Heart left ventricle (tissue), 13 donors: Measurements from ENCODE around the gene FERMT3.

Experiments used
- POLR2A ChIP-seq, 2 donors: fragments of 450-650 bp; IDR thresholded peaks; one replicate each; pipeline ENCODE4 v1.6.1; 2017; ENCODE audit warnings: antibody characterized with exemption in 2 of 2, mild to moderate bottlenecking in 2 of 2, moderate library complexity in 2 of 2
- TF ChIP-seq, protein P1 (sequence below), 12 donors: fragments of 200-600 bp; sonication (generic) in 4 of 12; IDR thresholded peaks; one replicate each; pipeline versions ENCODE4 v1.5.0 to v1.8.0; 2018 to 2022; ENCODE audit warnings: antibody characterized with exemption in 12 of 12, mild to moderate bottlenecking in 5 of 12
- donor health status: ischemic (EF 13 %, LVEDD 7.1; RV severe dilation, severe dysfunction).
- donor health status: DM: no; HTN: yes; CAD: no.
- donor health status: DM: no; HTN: no; CAD: no.
- donor health status: ischemic (EF 25% LVEDD 6.9; RV normal size, moderate dysfunction).
- donor health status: ischemic (EF 25% LVEDD 5.7; RV mildly dilated, moderate dysfunction).
- donor health status: ischemic (EF 35%, LVEDD 5.7; RV mildly dilated, moderate dysfunction).
- donor health status: nonischemic (EF 11% LVEDD 7.7; RV severe dilation, severe dysfunction).
- donor health status: DM: yes; HTN: yes; CAD: no.
- donor health status: PGD.
- donor health status: ischemic (EF 29% LVEDD 5.4; RV normal size, mild dysfunction).
- donor health status: nonischemic (EF 23%, LVEDD 6.1; RV moderate dilation, normal function).

DNA sequence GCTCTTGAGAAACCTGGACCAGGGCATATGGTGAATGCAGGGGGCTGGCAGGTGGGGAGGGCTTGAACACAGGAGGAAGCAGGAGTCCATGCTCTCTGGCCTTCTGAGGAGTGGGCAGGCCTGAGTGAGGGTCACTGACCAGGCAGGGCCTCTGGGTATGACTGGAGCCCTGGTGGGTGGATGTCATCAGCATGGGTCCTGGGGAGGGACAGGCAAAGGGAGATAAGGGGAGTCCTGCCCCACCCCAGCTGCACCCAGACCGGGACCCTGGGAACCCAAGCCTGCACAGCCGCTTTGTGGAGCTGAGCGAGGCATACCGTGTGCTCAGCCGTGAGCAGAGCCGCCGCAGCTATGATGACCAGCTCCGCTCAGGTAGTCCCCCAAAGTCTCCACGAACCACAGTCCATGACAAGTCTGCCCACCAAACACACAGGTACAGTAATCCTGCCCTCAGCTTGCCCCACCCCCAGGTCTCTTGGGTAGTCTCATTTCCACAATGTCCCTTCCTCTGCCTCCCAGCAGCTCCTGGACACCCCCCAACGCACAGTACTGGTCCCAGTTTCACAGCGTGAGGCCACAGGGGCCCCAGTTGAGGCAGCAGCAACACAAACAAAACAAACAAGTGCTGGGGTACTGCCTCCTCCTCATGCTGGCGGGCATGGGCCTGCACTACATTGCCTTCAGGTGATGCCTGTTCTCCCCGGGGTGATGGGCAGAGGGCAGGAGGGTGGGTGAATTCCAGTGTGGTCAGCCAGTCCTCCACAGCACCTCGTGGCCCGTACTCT, 25.9 kb downstream of the FERMT3 start:
- TF ChIP-seq, protein P1, sequence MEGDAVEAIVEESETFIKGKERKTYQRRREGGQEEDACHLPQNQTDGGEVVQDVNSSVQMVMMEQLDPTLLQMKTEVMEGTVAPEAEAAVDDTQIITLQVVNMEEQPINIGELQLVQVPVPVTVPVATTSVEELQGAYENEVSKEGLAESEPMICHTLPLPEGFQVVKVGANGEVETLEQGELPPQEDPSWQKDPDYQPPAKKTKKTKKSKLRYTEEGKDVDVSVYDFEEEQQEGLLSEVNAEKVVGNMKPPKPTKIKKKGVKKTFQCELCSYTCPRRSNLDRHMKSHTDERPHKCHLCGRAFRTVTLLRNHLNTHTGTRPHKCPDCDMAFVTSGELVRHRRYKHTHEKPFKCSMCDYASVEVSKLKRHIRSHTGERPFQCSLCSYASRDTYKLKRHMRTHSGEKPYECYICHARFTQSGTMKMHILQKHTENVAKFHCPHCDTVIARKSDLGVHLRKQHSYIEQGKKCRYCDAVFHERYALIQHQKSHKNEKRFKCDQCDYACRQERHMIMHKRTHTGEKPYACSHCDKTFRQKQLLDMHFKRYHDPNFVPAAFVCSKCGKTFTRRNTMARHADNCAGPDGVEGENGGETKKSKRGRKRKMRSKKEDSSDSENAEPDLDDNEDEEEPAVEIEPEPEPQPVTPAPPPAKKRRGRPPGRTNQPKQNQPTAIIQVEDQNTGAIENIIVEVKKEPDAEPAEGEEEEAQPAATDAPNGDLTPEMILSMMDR (IDR thresholded peaks at IDR 0.05): no peak
- no peak for TF ChIP-seq POLR2A (IDR thresholded peaks at IDR 0.05)
